ENCODE data around the gene CHST9. TPM values are rescaled to one million over a fixed set of nuclear protein-coding genes. Genes with fewer than 3 reads are reported as not detected.

CHST9 gene
- total and polyA plus RNA-seq, 2 of the 13 experiments (the other 11 are each of a cell fraction or from before 2014, with no cell fraction given), result 3.2 to 9.6 TPM

DNA sequence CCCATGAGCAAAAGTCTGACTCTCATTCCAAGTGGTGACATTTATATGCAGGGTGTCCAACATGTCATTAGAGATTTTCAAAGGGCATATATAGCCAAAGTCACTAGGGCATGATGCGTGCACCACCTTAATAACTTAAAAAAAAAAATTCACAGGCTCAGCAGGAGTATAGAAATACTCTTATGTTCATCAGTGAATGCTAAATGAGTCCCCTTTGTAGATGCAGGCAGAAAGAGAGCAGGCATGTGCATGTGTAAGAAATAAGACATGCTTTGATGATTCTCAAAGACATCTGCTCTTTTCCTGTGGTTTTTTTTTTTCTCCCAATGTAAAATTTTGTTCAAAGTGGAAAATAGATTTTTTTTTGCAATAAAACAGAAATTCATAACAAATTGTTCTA lies 207.3 kb downstream of the CHST9 start:
- H4K20me1 ChIP-seq (ENCODE audit: insufficient read depth, low read length), result no peaks in the 10 kb centered on the region
- H3K27me3 ChIP-seq (ENCODE audit: control insufficient read depth in 1 of 2, insufficient read depth in 2 of 2, low read length in 2 of 2), result no peaks in the 10 kb centered on the region
- no peak overlapping the region for H3K9ac ChIP-seq (ENCODE audit: insufficient read depth, low read depth, low read length)
- no peak for ATAC-seq
- no peak for DNase-seq (ENCODE audit: low spot score)
- no peak overlapping the region for H3K27ac ChIP-seq (ENCODE audit: extremely low read length, insufficient read depth, low read length)
- FAIRE-seq, result no peak
- in situ Hi-C loops (cut with HindIII; ENCODE audit: extremely low pct_ligation_motif_present, low pct_unique_long_range_greater_than_20kb) (no loop called here), intact Hi-C loops (cut with micrococcal nuclease; ENCODE audit: unreplicated experiment) (loop anchor here (10.0 kb wide), 1 partner anchor 63 kb away; no protein-coding TSS in a partner anchor)
- no peaks in the 10 kb centered on the region for H3K36me3 ChIP-seq (replicated peaks in 1 of 2; ENCODE audit: control insufficient read depth in 1 of 2, insufficient read depth in 2 of 2, low read length in 2 of 2)
- ChIA-PET CTCF (ENCODE audit: low intra/inter-chr PET ratio, low total read pairs) (no interaction called here), POLR2A (no interaction called here)
- no peaks in the 10 kb centered on the region for H3K9me3 ChIP-seq (ENCODE audit: low read length)
- no peak overlapping the region for H2AFZ ChIP-seq (ENCODE audit: low read length)
- BruUV-seq (replicated peaks), result no TSS peak
- no peak overlapping the region for H3K4me3 ChIP-seq (replicated peaks in 1 of 3; ENCODE audit: insufficient read depth in 1 of 3, low read depth in 2 of 3, low read length in 3 of 3)
- H3K4me2 ChIP-seq (ENCODE audit: low read depth, low read length), result no peak overlapping the region
- H3K79me2 ChIP-seq (ENCODE audit: insufficient read depth, low read length), result no peaks in the 10 kb centered on the region
- no peaks in the 10 kb centered on the region for H3K4me1 ChIP-seq (ENCODE audit: insufficient read depth, low read length)
- TF ChIP-seq ZSCAN21 (CRISPR knock-in tag; IDR thresholded peaks at IDR 0.05; ENCODE audit: borderline replicate concordance), result no peak
- no peak for TF ChIP-seq ZNF224 (CRISPR knock-in tag; IDR thresholded peaks at IDR 0.05)
- no peak for TF ChIP-seq RXRB (CRISPR knock-in tag; IDR thresholded peaks at IDR 0.05; ENCODE audit: borderline replicate concordance)
- WGBS (ENCODE audit: low lambda C conversion rate), result 90% methylated on average over 1 of the region's 1 CpG

- ChIA-PET POLR2A (no interaction called here), CTCF (ENCODE audit: low intra/inter-chr PET ratio, low total read pairs) (no interaction called here)
- Histone ChIP-seq H3K4me1 (ENCODE audit: insufficient read depth, low read length) (no peaks in the 10 kb centered on the region), H3K27me3 (ENCODE audit: control insufficient read depth in 1 of 2, insufficient read depth in 2 of 2, low read length in 2 of 2) (no peaks in the 10 kb centered on the region), H4K20me1 (ENCODE audit: insufficient read depth, low read length) (no peaks in the 10 kb centered on the region), H3K79me2 (ENCODE audit: insufficient read depth, low read length) (no peaks in the 10 kb centered on the region), H3K36me3 (replicated peaks in 1 of 2; ENCODE audit: control insufficient read depth in 1 of 2, insufficient read depth in 2 of 2, low read length in 2 of 2) (no peaks in the 10 kb centered on the region), H3K9ac (ENCODE audit: insufficient read depth, low read depth, low read length) (no peak overlapping the region), H3K4me3 (replicated peaks in 1 of 3; ENCODE audit: insufficient read depth in 1 of 3, low read depth in 2 of 3, low read length in 3 of 3) (no peak overlapping the region), H3K9me3 (ENCODE audit: low read length) (no peaks in the 10 kb centered on the region), H3K4me2 (ENCODE audit: low read depth, low read length) (no peak overlapping the region), H3K27ac (ENCODE audit: extremely low read length, insufficient read depth, low read length) (no peak overlapping the region), H2AFZ (ENCODE audit: low read length) (no peak overlapping the region)
- no peak for FAIRE-seq
- in situ Hi-C loops (cut with HindIII; ENCODE audit: extremely low pct_ligation_motif_present, low pct_unique_long_range_greater_than_20kb) (no loop called here), intact Hi-C loops (cut with micrococcal nuclease; ENCODE audit: unreplicated experiment) (loop anchor here (10.0 kb wide), 1 partner anchor 61 kb away; no protein-coding TSS in a partner anchor)
- no TSS peak for BruUV-seq (replicated peaks)
- DNase-seq (ENCODE audit: low spot score), result no peak
- no peak for ATAC-seq
- 90% methylated on average over 2 of the region's 2 CpGs for WGBS (ENCODE audit: low lambda C conversion rate)
- TF ChIP-seq HES4 (CRISPR knock-in tag; IDR thresholded peaks at IDR 0.05; ENCODE audit: borderline replicate concordance) (no peak), TCF7L2 (IDR thresholded peaks at IDR 0.05; ENCODE audit: low read depth, low read length) (no peak), AGO2 (optimal IDR thresholded peaks at IDR 0.05; ENCODE audit: low read depth, low read length) (no peak), ZNF235 (CRISPR knock-in tag; IDR thresholded peaks at IDR 0.05; ENCODE audit: borderline replicate concordance) (no peak), ZNF180 (CRISPR knock-in tag; IDR thresholded peaks at IDR 0.05; ENCODE audit: borderline replicate concordance, low read depth) (no peak), JARID2 (CRISPR knock-in tag; IDR thresholded peaks at IDR 0.05; ENCODE audit: insufficient replicate concordance) (no peak), ZNF670 (CRISPR knock-in tag; IDR thresholded peaks at IDR 0.05; ENCODE audit: borderline replicate concordance) (no peak), IRX3 (CRISPR knock-in tag; IDR thresholded peaks at IDR 0.05; ENCODE audit: borderline replicate concordance, low read depth) (no peak)
- TF ChIP-seq, protein P1, sequence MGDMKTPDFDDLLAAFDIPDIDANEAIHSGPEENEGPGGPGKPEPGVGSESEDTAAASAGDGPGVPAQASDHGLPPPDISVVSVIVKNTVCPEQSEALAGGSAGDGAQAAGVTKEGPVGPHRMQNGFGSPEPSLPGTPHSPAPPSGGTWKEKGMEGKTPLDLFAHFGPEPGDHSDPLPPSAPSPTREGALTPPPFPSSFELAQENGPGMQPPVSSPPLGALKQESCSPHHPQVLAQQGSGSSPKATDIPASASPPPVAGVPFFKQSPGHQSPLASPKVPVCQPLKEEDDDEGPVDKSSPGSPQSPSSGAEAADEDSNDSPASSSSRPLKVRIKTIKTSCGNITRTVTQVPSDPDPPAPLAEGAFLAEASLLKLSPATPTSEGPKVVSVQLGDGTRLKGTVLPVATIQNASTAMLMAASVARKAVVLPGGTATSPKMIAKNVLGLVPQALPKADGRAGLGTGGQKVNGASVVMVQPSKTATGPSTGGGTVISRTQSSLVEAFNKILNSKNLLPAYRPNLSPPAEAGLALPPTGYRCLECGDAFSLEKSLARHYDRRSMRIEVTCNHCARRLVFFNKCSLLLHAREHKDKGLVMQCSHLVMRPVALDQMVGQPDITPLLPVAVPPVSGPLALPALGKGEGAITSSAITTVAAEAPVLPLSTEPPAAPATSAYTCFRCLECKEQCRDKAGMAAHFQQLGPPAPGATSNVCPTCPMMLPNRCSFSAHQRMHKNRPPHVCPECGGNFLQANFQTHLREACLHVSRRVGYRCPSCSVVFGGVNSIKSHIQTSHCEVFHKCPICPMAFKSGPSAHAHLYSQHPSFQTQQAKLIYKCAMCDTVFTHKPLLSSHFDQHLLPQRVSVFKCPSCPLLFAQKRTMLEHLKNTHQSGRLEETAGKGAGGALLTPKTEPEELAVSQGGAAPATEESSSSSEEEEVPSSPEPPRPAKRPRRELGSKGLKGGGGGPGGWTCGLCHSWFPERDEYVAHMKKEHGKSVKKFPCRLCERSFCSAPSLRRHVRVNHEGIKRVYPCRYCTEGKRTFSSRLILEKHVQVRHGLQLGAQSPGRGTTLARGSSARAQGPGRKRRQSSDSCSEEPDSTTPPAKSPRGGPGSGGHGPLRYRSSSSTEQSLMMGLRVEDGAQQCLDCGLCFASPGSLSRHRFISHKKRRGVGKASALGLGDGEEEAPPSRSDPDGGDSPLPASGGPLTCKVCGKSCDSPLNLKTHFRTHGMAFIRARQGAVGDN (CRISPR knock-in tag; IDR thresholded peaks at IDR 0.05), result no peak
- TF ChIP-seq, protein P2, sequence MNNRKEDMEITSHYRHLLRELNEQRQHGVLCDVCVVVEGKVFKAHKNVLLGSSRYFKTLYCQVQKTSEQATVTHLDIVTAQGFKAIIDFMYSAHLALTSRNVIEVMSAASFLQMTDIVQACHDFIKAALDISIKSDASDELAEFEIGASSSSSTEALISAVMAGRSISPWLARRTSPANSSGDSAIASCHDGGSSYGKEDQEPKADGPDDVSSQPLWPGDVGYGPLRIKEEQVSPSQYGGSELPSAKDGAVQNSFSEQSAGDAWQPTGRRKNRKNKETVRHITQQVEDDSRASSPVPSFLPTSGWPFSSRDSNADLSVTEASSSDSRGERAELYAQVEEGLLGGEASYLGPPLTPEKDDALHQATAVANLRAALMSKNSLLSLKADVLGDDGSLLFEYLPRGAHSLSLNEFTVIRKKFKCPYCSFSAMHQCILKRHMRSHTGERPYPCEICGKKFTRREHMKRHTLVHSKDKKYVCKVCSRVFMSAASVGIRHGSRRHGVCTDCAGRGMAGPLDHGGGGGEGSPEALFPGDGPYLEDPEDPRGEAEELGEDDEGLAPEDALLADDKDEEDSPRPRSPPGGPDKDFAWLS (CRISPR knock-in tag; IDR thresholded peaks at IDR 0.05; ENCODE audit: borderline replicate concordance), result no peak
These were observed 208.9 kb downstream of the CHST9 start for GRCh38 chr18:26976206-26976605.
